Activated CD4-positive, alpha-beta T cell treated with anti-CD3 and anti-CD28 coated beads for 36 hours (primary cell): ENCODE results near the gene HMG20B. TPM values are rescaled to one million over a fixed set of nuclear protein-coding genes. Genes with fewer than 3 reads are reported as not detected.
A peak's percentile ranks its signal among the peaks of the same experiment; 100 is the strongest.

Experiments
- ATAC-seq: fragments of 200-7000 bp; cut with Tn5 transposase; one replicate; pipeline ENCODE4 v1.10.0; 2021; ENCODE audit warnings: mild to moderate bottlenecking, moderate library complexity
- CTCF ChIA-PET: fragments of 350-600 bp; sonication (Branson Sonifier 250); formaldehyde crosslinking; loops from one replicate; lab custom pipeline; 2021; ENCODE audit warnings: antibody characterized with exemption; lab: Charles Lee
- POLR2A ChIA-PET: fragments of 350-600 bp; sonication (Branson Sonifier 250); formaldehyde crosslinking; loops from one replicate; lab custom pipeline; 2021; ENCODE audit warnings: antibody characterized with exemption, inconsistent platforms; lab: Charles Lee
- DNase-seq: peaks from one replicate; pipeline ENCODE4 v3.0.0-alpha.2; 2020
- H3K27ac Mint-ChIP-seq: one replicate; pipeline ENCODE4 v1.8.0; 2021; ENCODE audit warnings: mixed read lengths
- H3K27me3 Mint-ChIP-seq: one replicate; pipeline ENCODE4 v1.8.0; 2021; ENCODE audit warnings: mixed read lengths
- H3K36me3 Mint-ChIP-seq: one replicate; pipeline ENCODE4 v1.8.0; 2021; ENCODE audit warnings: low read depth, mixed read lengths
- H3K4me1 Mint-ChIP-seq: one replicate; pipeline ENCODE4 v1.8.0; 2021; ENCODE audit warnings: mixed read lengths
- H3K4me3 Mint-ChIP-seq: one replicate; pipeline ENCODE4 v1.8.0; 2021; ENCODE audit warnings: mild to moderate bottlenecking, moderate library complexity, mixed read lengths
- H3K9me3 Mint-ChIP-seq: one replicate; pipeline ENCODE4 v1.8.0; 2021; ENCODE audit warnings: low read depth, mixed read lengths
- intact Hi-C, 2 experiments: fragments of 100-400 bp; cut with DNase I in 1 of 2; cut with micrococcal nuclease in 1 of 2; formaldehyde crosslinking; loops; one replicate each; pipeline versions ENCODE4 v1.14.2 to v1.15.1; 2022 to 2024; cut with DNase I, micrococcal nuclease
- total RNA-seq, 2 experiments: library from RNA; stranded (reverse); gene quantifications; one replicate each; pipeline ENCODE4 v1.2.3, GENCODE V29; 2021

Gene HMG20B
- total RNA-seq, 2 experiments from 2014 or later, result 59.5 to 62.5 TPM

DNA sequence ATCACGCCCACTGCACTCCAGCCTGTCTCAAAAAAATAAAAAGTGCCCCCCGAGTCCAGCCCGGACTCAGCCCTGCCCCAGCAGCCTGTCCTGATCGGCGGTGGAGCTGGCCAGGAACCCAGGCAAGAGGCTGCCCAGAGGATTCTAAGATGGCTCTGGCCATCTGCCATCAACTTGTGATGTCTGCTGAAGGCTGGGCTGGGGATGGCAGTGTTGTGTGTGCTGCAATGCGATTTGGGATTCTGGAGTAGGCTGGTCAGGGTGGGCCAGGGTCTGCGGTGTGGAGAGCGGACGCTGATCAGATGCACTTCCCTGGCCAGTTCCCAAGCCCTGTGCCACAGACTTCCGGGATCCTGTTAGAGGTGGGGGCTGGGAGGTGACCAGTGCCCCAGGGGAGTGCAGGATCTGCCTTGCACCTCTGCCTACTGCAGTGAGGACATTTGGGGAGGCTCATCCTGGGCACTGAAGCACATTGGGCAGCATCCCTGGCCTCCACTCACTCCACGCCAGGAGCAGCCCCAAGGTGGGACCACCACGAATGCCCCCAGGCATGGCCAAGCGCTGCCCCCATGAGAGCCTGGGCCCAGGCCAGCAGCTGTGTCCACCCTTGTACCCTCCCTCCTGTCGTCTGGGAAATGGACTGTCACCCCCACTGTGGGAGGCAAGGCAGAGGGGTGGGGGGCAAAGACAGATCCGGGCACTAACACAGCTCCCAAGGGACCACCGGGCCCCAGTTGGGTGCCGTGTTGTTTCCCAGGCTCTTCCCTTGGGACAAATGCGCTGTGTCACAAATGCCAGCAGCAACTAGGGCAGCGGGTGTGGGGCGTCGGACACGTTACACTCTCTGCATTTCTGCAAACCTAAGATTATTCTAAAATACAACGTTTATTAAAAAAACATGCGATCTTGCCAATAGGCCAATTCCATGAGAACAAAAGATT, 37.3 kb downstream of the HMG20B start:
- no peak for DNase-seq
- Mint-ChIP-seq H3K9me3 (no peaks in the 10 kb centered on the region), H3K27me3 (peaks cover 2% of the 10 kb centered on the region), H3K27ac (no peak overlapping the region), H3K4me3 (no peak overlapping the region), H3K36me3 (peaks cover 8% of the 10 kb centered on the region), H3K4me1 (peaks cover 2% of the 10 kb centered on the region)
- CTCF ChIA-PET, result interaction anchor here (0.8 kb wide), 1 partner anchor 26 kb away, joined by 3 read pairs; no protein-coding TSS in a partner anchor
- intact Hi-C loops, result no loop called here
- POLR2A ChIA-PET, result interaction anchor here (0.7 kb wide), 1 partner anchor 82 kb away, joined by 5 read pairs; no protein-coding TSS in a partner anchor
- ATAC-seq, result no peak

DNA sequence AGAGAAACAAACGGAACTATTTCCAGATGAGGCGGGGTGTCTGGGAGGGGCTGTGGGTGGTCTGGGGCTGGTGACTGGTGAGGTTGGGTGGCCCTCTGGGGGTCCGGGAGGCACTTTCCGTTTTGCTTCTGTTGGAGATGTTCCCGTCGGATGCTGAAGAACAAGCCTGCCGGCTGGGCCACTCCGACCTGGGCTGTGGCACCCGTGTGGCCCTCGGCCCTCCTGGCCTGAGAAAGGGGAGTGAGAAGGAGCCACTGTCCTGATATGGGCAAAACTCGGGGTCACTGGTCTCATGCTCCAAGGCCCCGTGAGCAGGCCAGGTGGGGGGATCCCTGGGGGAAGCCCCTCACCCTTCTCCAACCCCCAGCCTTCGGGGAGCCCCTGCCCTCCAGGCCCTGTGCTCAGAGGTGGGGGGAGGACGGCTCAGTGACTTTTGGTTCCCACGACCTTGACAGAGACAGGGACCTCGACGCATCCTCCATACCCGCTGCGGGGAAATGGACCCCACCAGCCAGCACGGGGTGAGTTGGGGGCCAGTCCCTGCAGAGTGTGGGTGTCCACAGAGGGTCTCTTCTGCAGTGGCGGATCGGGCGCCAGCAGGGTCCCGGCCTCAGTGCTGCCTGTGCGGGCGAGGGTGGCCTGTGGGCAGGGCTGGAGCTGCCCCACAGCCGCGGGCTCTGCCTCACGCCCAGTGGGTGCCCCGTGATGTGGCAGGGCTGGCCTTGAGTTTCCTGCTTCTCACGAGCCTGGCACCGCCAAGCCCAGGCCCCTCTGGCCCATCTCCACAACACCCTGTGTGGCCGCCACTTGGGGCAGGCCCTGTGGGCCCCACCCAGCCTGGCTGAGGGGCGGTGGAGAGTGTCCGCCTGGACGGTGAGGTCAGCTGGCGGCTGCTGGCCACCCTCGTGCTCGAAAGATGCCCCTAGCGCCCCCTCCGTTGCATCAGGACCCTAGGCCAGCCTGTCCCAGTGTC, 38.3 kb downstream of the HMG20B start:
- POLR2A ChIA-PET, result no interaction called here
- peaks cover 2% of the 10 kb centered on the region for H3K27me3 Mint-ChIP-seq
- no peak overlapping the region for H3K27ac Mint-ChIP-seq
- H3K9me3 Mint-ChIP-seq, result no peaks in the 10 kb centered on the region
- intact Hi-C loops, result no loop called here
- no peak for ATAC-seq
- CTCF ChIA-PET, result no interaction called here
- H3K36me3 Mint-ChIP-seq, result peaks cover 8% of the 10 kb centered on the region
- peaks cover 2% of the 10 kb centered on the region for H3K4me1 Mint-ChIP-seq
- H3K4me3 Mint-ChIP-seq, result no peak overlapping the region
- DNase-seq, result no peak

DNA sequence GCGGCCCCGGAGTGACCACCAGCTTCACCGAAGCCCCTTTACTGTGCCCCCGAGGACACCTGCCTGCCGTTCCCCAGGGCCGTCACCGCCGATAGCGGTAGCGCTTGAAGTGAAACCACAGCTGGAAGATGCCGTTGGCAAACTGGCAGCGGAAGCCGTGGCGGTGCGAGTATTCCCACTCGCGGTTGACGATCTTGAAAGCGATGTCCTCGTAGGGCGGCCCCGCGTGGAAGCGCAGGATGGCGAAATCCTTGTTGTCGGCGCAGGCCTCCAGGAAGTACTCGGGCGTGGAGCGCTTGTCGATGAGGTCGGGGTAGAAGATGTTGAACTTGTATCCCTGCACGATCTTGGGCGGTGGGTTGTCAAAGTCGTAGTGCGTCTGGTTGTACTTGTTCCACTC, 39.1 kb downstream of the HMG20B start:
- ChIA-PET POLR2A (no interaction called here), CTCF (no interaction called here)
- Mint-ChIP-seq H3K4me3 (no peak overlapping the region), H3K36me3 (peaks cover 8% of the 10 kb centered on the region), H3K27ac (no peak overlapping the region), H3K4me1 (peaks cover 2% of the 10 kb centered on the region), H3K9me3 (no peaks in the 10 kb centered on the region), H3K27me3 (peaks cover 2% of the 10 kb centered on the region)
- DNase-seq, result no peak
- intact Hi-C loops, result no loop called here
- no peak for ATAC-seq

DNA sequence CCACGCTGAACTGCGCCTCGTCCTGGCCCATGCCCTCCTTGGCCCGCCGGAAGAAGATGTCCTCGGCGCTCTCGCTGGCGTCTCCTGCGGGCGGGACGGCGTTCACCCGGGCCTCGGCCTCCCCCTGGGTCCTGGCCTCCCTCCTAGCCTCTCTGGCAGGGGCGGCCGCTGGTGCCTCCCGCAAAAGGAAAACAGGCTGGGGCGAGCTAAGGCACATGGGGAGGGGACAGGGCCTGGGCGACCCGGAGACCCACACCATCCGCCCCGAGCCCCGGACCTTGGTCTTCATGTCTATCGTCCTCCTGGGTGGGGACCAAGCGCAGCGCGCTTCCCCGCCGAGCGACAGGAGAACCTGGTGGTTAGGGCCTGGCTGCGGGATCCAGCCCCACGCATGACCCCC, 39.6 kb downstream of the HMG20B start:
- intact Hi-C loops, result no loop called here
- H3K9me3 Mint-ChIP-seq, result no peaks in the 10 kb centered on the region
- no peak overlapping the region for H3K27ac Mint-ChIP-seq
- no peak overlapping the region for H3K4me3 Mint-ChIP-seq
- H3K4me1 Mint-ChIP-seq, result peaks cover 6% of the 10 kb centered on the region
- ATAC-seq (no peak), DNase-seq (no peak)
- peaks cover 12% of the 10 kb centered on the region for H3K36me3 Mint-ChIP-seq
- H3K27me3 Mint-ChIP-seq, result no peaks in the 10 kb centered on the region
- POLR2A ChIA-PET, result no interaction called here
- CTCF ChIA-PET, result interaction anchor here (0.9 kb wide), 1 partner anchor 20 kb away, joined by 4 read pairs; no protein-coding TSS in a partner anchor

DNA sequence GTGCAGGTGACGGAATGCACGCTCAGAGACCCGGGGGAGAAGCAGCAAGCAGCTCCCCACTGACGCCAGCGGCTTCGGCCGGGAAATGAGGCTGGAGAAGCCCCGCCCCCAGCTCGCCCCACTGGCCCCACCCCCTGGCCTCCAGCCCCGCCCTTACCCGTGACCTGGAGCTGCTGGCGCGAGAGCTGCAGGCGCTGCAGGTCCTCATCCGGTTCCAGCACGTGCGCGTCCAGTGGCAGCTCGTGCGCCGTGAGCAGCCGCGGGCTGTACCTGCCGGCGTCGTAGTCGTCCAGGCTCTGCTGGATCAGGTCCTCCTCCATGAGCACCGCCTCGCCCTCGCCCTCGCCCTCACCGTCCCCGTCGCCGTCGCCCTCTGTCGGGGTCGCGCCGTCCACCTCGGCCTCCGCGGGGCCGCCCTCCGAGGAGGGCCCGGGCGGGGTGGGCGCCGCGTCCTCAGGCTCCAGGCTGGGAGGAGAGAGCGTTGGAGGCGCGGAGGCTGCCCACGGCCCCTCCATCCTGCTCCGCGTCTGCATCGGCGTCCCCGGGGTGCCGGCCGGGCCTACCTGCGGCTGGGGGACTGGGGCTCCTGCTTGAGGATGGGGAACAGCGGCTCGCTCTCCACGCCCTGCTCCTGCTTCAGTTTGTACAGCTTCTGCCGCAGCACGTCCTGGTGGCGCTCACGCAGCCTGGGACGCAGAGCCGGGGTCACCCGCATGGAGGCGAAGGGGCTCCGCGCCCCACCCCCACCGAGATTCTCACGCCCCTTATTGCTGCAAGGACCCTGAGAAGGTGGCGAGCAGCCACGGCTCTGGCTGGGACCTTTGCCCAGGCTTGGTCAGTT, 40.4 kb downstream of the HMG20B start:
- POLR2A ChIA-PET, result no interaction called here
- DNase-seq, result no peak
- no peak overlapping the region for H3K27ac Mint-ChIP-seq
- peaks cover 12% of the 10 kb centered on the region for H3K36me3 Mint-ChIP-seq
- no peak for ATAC-seq
- H3K4me3 Mint-ChIP-seq, result no peak overlapping the region
- H3K9me3 Mint-ChIP-seq, result no peaks in the 10 kb centered on the region
- H3K4me1 Mint-ChIP-seq, result peaks cover 11% of the 10 kb centered on the region
- no peaks in the 10 kb centered on the region for H3K27me3 Mint-ChIP-seq
- intact Hi-C loops, result no loop called here
- CTCF ChIA-PET, result interaction anchor here (0.9 kb wide), 1 partner anchor 21 kb away, joined by 4 read pairs; no protein-coding TSS in a partner anchor

DNA sequence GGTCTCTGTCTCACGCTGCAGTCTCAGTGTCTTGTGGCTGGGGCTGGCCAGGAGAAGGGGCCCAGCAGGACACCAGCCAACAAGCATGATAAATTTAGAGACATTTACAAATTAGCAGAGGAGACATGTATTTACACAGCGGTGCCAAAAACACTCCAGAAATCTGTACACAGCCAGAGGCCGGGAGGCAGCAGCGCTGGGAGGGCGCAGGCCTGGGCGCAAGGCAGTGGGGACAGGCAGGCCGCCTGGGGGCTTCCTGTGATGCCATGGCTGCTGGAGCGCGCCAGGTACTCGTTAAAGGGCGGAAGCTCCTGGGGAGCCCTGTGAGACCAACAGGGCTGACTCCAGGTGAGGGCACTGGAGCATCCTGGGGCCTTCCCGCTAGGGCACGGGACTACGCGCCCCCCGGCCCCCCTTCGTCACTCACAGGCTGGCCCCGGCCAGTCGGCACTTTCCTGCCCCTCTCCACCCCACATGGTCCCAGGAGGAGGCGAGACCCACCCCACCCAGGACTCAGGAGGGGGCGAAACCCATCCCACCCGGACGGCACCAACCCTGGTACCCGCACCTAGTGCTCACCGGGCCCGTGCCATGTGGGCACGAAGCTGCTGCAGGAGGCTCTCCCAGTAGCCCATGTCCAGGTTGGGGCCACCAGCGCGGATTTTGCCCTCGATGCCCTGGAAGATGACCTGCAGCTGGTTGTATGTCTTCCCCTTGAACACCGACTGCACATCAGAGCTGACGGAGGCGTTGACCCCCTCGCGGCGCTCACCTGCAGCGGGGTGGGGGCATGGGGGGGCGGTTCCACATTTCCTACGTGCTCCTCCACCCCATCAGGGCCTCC, 41.3 kb downstream of the HMG20B start:
- CTCF ChIA-PET, result no interaction called here
- peaks cover 13% of the 10 kb centered on the region for H3K4me1 Mint-ChIP-seq
- POLR2A ChIA-PET, result no interaction called here
- no peaks in the 10 kb centered on the region for H3K27me3 Mint-ChIP-seq
- no peak overlapping the region for H3K27ac Mint-ChIP-seq
- DNase-seq, result no peak
- intact Hi-C loops, result no loop called here
- ATAC-seq, result no peak
- H3K36me3 Mint-ChIP-seq, result peaks cover 12% of the 10 kb centered on the region
- H3K4me3 Mint-ChIP-seq, result no peak overlapping the region
- no peaks in the 10 kb centered on the region for H3K9me3 Mint-ChIP-seq

DNA sequence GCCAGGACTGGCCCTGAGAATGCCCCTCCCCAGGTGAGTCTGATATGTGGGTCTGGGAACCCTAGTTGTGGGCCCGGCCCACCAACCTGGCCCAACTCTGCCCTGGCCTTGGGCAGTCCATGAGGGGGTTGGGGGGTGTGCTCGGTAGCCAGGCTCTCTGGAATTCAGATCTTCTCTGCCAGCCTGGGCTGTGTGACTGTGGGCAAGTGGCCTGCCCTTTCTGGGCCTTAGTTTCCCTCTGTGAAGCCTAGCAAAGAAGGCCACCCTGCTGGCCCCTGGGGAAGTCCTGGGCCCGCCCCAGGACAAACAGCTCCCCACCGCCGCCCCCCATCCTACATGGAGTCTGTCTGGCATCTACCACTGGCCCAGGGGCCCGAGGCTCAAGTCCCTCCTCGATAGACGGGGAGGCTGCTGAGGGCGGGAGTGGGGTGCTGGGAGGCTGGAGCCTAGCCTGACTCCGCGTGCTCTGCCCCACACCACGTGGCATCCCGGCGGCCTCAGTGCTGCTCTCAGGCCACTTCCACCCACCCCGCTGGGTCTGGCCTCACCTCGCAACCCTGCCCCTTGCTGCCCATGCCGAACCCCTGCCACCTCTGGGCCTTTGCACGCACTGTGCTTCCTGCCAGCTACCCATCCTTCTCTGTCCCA, 42.2 kb downstream of the HMG20B start:
- CTCF ChIA-PET, result interaction anchor here (1.6 kb wide), 1 partner anchor 30 kb away, joined by 4 read pairs; the partner anchor contains the start of gene GIPC3

DNA sequence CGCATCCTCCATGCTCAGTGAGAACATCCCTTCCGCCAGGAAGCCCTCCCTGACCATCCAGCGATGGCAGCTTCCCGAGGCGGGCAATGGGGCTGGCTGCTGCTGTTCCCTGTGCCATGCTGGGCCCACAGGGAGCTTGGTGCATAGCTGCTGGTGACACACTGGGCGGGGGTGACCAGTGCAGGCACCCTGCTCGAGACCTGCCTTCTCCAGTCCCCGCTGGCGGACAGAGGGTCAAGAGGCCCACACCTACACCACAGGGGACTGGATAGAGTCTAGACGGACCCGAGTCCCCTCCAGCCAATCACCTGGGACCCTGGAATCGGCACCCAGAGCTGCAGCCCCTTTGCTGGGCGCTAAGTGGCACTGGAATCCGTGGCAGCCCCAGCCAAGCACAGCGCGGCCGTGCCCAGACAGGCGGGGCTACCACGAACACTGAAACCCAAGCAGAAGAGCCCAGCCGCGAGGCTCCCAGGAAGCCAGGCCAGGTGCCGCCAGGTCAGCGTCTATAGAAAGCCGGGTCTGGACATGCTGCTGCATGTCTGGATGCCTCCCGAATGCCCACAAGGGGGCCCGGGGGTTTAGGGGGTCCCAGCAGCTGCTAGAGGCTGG, 42.9 kb downstream of the HMG20B start:
- H3K27ac Mint-ChIP-seq, result no peak overlapping the region
- no peaks in the 10 kb centered on the region for H3K27me3 Mint-ChIP-seq
- no peak for ATAC-seq
- peaks cover 13% of the 10 kb centered on the region for H3K36me3 Mint-ChIP-seq
- intact Hi-C loops, result loop anchor here in 1 of 2 experiments (5.0 kb wide), 1 partner anchor 68 kb away; no protein-coding TSS in a partner anchor
- H3K9me3 Mint-ChIP-seq, result no peaks in the 10 kb centered on the region
- ChIA-PET POLR2A (no interaction called here), CTCF (interaction anchor here (1.6 kb wide), 1 partner anchor 30 kb away, joined by 4 read pairs; the partner anchor contains the start of gene GIPC3)
- no peak for DNase-seq
- peaks cover 13% of the 10 kb centered on the region for H3K4me1 Mint-ChIP-seq
- no peak overlapping the region for H3K4me3 Mint-ChIP-seq

More for the DNA sequence above, 42.2 kb downstream of the HMG20B start:
- POLR2A ChIA-PET, result no interaction called here
- ATAC-seq, result no peak
- H3K4me3 Mint-ChIP-seq, result no peak overlapping the region
- H3K9me3 Mint-ChIP-seq, result no peaks in the 10 kb centered on the region
- DNase-seq, result no peak
- peaks cover 13% of the 10 kb centered on the region for H3K4me1 Mint-ChIP-seq
- H3K27ac Mint-ChIP-seq, result no peak overlapping the region
- intact Hi-C loops, result loop anchor here in 1 of 2 experiments (5.0 kb wide), 1 partner anchor 68 kb away; no protein-coding TSS in a partner anchor
- no peaks in the 10 kb centered on the region for H3K27me3 Mint-ChIP-seq
- peaks cover 15% of the 10 kb centered on the region for H3K36me3 Mint-ChIP-seq

DNA sequence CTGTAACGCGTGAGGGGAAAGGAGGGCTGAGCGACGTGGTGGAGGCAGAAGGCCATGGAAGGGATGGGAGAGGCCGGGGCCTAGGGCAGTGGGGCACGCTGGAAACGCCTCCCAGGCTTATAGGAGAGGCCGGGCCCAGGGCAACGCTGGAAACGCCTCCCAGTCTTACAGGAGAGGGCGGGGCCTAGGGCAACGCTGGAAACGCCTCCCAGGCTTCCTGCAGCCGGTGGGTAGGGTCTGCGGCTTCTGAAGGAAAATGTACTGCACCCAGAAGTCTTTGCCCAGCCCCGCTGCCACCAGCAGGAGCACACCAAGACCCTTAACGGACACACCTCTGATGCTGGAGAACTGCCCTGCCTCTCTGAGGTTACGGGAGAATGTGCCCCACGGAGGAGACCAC, 44.7 kb downstream of the HMG20B start:
- peak; percentile 50 for DNase-seq

More for the DNA sequence above, 44.7 kb downstream of the HMG20B start:
- Mint-ChIP-seq H3K4me1 (peaks cover 13% of the 10 kb centered on the region), H3K36me3 (peaks cover 10% of the 10 kb centered on the region), H3K4me3 (no peak overlapping the region), H3K9me3 (no peaks in the 10 kb centered on the region), H3K27ac (no peak overlapping the region), H3K27me3 (no peaks in the 10 kb centered on the region)
- intact Hi-C loops, result loop anchor here in 1 of 2 experiments (5.0 kb wide), 1 partner anchor 70 kb away; no protein-coding TSS in a partner anchor
- ChIA-PET POLR2A (interaction anchor here (0.6 kb wide), 1 partner anchor 13 kb away, joined by 3 read pairs; no protein-coding TSS in a partner anchor), CTCF (no interaction called here)
- ATAC-seq, result peak; percentile 65
